GM18508 (cell line): ENCODE results near the gene GMDS.
A peak's percentile ranks its signal among the peaks of the same experiment; 100 is the strongest.

Experiments used
- ATAC-seq: cut with Tn5 transposase; IDR thresholded peaks from one replicate; pipeline ENCODE4 v1.9.1; 2021; ENCODE audit warnings: moderate number of reproducible peaks; ENCODE audit not compliant: insufficient read depth, unreplicated experiment

GMDS gene

DNA sequence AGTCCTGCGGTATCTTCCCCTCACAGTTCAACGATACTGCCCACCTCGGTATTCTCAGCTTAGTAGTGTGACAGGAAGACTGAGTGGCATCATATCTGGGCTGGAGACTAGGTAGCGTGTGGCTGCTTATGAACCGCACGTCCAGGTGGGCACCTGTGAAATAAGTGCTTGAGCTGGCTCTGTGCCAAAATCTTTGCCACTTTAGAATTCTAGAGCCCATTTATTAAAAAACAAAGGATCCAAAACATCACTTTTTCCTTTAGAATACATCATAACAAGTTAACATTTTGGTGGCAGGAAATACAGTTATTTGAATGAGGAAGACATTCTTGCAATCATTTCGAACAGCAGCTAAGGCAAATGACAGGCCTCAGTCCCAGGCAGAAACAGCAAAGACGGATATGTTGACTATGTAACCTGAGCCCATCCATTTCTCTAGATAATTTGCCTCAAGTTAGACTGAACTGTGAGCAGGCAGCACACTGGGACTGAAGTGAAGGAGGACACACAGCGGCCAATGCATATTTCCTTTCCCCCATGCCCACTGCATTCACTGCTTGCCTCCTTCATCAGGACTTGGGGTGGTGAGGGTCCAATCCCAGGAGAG is 136.6 kb downstream of the GMDS start:
- no peak for ATAC-seq

DNA sequence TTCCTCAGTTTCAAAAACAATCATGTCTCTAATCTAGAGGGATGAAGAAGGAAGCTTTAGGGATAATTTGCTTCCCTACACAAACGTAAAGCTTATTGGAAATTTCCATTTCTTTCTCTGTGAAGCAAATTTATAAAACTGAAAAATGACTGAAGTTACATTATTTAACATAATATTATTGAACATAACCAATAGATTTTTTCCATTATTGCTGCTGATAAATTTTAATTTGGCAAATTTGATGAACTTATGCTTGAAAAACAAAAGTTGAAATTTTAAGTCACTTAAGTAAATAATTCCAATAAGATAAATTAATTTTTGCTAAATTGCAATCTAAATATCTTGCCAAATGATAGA is 140.9 kb downstream of the GMDS start:
- no peak for ATAC-seq

DNA sequence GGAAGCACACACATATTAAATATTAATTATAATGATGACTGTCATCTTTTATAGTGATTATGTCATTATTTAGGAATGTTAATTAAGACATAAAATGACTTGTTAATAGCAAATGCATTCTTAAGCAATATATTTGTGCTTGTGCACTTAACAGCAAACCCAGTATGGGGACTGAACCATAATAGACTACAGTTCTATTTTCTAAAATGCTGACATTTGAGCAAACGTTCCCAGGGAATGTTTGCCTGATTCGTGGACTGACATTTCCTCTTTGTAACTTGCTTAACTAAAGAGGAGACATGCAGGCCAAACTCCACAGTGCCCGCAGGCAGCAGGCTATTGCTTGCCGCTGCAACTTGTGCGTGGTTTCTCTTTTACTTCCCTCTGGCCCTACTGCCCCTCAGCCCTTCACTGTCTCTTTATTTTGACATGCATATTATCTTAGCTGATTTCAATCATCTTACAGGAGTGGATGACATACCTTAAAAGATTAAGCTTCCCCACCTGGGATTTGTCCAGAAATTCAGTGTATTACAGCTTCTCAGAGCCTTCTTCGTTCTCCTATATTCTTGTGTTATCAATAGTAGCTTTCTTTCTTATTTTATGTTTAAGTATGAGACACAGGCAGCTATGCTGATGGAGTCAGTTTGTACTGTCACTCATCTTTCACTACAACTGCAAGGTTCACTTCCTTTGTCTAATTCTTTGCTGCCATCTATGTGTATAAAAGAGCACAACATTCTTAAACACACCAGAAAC is 141.5 kb downstream of the GMDS start:
- no peak for ATAC-seq

DNA sequence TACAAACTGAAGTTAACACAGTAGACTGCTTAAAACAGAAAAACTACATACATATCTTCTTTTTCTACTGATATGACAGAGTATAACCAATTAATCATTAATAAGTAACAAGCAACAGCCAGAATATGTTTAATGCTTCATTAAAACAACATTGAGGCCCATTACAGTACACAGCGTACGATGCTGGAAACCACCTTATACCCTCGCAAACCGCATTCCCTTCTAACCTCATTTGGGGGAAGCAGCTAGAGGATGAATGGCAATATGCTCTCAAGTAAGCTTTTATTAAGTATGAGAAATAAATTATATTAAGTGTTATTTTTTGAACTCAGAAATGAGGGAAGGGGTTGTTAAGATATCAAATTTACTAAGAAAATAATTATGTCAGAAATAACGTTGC is 142.4 kb downstream of the GMDS start:
- no peak for ATAC-seq

DNA sequence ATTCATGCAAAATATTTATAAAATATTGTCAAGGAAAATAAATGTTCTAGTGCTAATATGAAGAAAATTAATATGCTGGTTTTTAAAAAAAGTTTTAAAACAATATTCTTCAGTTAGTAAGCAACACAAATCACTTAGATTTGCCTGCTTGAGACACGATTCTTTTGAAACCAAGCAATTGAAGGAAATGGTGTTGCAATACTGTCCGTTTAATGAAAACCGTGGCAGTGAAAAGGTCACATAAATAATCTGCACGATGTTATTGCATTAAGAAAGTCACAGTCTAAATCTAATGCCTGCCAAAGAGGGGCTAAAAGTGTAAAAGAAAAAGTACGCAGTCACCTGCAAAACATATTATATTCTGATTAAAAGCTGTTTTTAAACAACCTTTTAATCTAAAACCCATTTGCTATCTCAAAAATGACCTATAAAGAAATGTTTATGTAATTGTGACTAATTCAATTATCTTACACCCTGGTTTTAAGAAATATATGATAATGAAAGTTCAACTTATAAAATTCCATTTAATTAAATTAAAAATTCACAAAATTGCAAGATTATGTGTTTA is 143.0 kb downstream of the GMDS start:
- ATAC-seq = no peak

DNA sequence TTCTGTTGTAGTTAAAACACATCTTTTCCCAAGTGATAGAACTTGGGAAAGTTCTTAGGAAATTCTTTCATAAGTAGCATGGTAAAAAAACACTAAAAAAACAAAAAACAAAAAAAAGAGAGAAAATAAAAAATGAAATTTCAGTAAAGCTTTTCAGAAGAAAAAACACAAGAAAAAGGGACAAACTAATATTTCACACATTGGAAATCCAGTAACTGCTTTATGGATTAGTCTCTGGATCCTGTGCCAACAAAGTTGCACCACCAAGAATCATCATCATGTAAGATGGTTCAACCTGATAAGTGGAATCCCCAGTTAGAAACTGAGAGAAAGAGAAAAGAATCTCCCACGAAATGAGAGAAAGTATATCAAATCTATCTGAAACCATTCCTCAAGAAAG is 144.2 kb downstream of the GMDS start:
- no peak for ATAC-seq

DNA sequence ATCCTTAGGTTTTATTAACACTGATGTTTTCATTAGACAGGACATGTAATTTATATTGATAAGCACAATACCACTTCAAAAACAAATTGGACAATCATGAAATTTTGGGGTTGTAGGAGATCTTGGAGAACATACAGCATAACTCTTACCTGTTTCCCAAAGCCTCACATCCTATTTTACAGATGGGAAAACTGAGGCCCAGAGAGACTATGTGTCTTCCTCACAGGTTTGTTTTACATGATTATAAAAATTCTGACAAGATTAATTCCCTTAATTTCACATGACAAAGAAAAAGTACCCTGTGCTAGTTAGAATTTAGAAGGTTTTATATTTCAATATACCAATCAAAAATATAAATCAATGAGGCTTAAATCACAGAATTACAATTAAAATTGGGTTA is 145.5 kb downstream of the GMDS start:
- ATAC-seq = no peak

DNA sequence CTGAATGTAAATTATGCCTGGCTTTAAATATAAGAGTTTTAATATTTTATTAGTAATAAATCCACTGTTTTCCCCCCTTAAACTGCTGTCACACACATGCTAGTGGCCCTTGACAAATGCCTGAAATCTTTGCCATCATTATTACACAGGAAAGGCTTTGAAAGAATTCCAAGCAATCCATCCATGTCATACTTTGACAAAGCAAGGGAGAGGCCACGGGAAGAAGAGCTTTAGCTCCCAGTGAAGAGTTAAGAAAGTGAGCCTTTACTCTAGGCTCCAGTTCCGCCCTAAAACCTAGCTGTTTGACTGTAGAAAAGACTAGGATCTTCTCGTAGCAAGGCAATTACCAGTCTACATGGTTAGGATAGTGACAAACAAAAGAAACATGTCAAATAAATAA is 147.9 kb downstream of the GMDS start:
- ATAC-seq = no peak

DNA sequence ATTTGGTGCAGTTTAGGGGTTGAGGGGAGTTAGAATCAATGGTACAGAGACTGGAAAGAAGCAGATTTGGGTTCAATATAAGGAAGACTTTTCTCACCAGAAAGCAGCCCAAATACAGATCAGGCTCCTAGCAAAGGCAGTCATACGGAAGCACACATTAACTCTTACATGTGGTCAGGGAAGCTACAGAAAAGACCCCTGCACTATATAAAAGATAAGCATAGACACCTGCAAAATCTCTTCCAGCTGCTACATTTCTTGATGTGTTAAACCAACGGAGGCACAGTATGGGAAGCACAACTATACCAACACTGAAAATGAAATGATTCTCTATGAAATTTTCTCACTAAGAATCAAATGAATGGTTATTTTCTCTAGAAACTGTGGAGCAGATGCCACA is 150.8 kb downstream of the GMDS start:
- no peak for ATAC-seq

DNA sequence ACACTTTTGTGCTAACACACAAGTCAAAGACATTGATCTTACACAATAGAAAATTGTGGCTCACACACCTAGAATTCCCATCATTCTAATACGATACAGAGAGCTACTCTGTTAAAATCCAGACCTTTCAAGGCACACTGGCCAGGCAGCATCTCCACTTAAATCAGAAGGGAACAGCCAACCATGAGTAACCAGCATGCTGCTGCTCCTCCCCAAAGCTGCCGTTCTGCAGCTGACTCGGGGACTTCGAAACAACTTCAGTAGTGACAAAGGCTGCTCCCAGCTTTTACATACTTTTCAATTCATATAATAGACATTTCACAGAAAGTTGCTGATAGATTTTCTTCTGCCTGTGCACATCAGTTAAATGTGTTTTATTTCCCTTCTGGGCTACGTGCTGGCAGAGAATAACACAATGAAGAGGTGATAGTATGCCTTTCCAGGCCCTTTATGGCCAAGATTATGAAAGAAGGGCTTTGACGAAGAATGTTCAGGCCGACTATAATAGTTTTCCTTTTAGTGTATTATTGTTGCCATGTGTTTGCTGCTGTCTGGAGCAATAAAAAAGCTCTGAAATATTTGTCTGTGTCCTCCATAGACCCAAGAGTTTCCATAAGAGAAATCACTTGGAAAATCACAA is 159.0 kb downstream of the GMDS start:
- ATAC-seq = no peak

DNA sequence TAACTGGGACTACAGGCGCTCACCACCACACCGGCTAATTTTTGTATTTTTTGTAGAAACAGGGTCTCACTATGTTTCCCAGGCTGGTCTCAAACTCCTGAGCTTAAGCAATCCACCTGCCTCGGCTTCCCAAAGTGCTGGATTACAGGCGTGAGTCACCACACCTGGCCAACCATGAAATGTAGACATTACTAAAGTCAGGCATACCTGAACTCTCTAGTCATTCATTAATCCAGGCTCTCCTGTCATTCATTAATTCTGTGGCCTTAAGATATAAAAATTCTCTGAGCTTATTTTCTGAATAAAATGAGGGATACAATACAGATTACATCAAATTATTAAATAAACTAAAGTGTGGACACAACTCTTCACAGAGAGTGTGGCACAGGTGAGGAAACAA is 159.7 kb downstream of the GMDS start:
- no peak for ATAC-seq

DNA sequence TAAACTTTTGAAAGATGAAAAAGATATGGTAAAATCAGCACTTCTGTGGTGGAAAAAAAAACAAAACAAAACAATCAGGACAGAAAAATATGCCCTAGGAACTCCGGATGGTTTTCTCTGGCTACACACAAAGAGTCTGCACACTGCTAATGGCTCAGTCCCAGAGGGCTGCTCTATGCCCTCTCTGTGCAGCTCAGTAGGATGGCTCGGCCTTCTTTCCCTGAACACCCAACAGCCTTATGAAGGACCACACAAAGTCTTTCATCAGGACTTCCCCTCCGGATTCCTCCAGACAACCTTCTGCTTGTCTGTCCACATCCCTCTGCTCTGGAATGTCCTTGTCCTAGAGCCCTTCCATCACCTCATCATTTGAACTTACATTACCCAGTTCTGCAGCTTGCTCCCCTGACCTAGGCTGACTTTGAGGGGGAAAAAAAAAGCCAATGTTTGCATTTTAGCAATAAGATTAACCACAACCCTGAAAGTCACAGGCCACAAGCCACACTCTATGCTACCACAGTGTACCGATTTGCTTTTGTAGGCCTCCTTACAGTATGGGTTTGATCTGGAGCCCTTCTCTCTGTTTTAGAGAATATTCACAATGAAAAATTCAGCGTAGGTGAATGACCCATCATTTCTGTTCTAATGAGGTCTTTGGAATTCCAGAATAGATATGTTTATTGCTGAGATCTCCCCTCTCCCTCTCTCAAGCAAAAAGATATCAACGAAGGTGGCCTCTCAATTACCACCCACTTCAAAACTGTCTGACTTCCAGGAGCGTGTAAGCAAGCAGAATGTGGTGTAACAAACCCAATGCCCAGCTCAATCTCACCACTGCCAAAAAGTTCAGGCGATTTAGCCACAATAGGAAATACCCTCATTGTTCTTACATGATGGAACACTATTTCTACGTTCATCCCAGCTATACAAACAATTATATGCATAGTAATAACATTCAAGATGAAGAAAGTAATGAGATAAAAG is 164.0 kb downstream of the GMDS start:
- ATAC-seq = peak; percentile 70

DNA sequence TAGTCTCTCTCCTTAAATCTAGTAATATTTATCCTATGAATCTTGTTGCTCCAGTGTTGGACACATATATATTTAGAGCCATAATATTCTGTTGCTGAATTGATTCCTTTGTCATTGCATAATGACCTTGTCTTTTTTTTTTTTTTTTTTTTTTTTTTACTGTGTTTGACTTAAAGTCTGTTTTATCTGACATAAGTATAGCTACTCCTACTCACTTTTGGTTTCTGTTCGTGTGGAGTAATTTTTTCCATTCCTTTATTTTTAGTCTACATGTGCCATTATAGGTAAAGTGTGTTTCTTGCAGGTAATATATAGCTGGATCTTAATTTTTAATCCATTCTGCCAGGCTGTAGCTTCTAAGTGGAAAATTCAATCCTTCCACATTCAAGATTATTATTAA is 166.5 kb downstream of the GMDS start:
- ATAC-seq = no peak

DNA sequence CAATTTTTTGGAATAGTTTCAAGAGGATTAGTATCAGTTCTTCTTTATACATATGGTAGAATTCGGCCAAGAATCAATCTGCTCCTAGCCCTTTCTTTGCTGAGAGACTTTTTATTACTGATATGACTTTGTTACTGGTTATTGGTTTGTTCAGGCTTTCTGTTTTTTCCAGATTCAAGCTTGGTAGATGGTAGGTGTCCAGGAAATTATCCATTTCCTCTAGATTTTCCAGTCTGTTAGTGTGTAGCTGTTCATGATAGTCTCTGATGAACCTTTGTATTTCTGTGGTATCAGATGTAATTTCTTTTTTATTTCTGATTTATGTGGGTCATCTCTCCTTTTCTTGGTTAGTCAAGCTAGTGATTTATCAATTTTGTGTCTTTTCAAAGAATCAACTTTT is 167.6 kb downstream of the GMDS start:
- ATAC-seq = no peak

DNA sequence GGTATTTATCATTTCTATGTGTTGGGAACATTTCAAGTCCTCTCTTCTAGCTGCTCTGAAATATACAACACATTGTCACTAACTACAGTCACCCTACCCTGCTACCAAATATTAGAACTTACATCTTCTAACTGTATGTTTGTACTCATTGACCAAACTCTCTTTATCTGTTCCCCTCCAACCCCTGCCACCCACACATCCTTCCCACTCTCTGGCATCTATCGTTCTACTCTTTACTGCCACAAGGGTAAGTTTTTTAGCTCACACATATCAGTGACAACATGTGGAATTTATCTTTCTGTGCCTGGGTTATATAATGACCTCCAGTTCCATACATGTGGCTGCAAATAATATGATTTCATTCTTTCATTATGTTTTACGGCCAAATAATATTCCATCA is 171.9 kb downstream of the GMDS start:
- no peak for ATAC-seq

DNA sequence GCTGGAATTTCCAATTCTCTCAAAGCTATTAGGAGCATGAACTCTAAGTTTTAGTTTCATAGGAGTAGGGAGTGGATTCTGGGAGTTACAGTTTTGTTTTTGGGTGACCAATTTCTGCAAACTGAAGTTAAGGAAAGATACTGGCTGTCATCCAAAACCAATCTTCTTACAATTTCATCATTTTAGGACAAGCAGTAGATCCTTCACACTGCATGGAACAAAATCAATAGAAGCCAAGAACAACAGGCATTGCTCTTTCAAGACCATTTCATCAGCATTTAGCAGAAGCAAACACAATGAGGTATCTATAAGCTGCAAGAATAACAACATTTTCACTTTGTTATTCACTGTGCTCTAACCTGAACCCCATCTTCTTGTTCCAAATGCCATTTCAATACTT is 173.0 kb downstream of the GMDS start:
- ATAC-seq = no peak

DNA sequence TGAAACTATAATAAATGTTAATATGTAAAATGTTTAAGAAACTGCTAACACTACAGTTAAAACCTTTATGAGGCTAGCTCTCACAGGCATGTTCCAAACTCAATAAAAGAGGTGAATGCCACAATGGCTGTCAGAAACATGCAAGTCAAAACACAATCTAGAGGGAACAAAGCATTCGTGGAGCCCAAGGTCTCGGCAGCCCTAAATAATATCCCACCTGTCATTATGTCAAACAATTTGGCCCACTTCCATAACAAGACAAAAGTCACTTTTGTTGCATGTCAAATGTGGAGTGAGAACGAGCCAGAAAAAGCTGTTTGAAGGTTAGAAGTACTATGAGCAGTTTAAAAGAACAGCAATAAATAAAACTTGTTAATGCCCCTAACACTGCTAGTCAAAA is 181.9 kb downstream of the GMDS start:
- no peak for ATAC-seq

DNA sequence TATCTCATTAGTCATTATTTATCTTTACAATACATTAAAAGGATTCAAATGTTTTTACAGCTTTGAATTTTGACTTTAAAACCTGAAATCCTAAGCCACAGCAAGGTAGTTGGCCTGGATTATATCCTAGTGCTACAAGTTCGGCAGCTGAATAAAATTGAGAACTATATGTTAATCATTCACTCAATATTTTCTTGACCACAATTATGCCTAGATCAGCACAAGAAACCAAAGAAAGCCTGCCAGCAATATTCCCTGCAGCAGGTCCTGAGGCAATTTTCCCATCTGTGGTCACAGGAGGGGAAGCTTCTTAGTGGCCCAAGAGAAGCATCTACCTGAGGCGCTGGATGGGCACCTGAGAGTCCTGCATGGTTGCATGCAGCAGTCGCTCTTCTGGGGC is 183.5 kb downstream of the GMDS start:
- ATAC-seq = no peak

DNA sequence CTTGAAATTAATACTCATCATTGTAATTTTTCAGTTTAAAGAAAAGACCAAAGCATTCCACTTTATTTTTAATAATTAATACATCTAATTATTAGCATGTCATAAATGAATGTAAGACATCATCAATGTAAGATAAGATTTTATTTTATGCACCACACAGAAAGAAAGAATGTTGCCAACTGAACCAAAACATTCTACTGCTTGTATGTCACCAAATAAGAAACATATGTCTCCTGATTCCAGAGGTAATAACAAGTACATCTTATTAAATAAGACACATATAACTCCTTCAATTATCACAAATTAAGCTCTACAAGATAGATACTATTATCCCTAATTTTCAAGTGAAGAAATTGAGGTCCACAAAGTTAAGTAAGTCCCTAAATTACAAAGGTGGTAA is 189.5 kb downstream of the GMDS start:
- no peak for ATAC-seq

DNA sequence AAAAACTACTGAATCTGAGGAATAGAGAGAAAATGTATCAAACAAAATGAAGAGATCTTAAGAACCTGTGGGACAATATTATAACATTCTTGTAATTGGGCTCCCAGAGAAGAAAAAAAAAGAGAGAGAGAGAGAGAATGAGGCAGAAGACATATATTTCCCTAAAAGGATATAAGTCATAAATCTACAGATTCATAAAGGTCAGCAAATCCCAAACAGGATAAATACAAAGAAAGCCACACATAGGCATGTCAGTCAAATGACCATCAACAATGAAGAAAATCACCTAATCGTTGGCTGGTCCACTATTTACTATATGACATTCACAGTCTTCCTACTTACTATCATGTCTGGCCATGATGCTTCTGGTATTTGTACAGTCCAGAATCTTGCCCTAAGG is 190.3 kb downstream of the GMDS start:
- no peak for ATAC-seq
